NCI-H2196 (cell line): ENCODE measurements around the gene FGF12.
"Not testable (repeated sequence)": the region's sequence is repeated elsewhere in the genome, so short reads cannot be mapped to it uniquely, and the experiment has no call there.

Experiments used
- DNase-seq: peaks from one replicate; lab custom pipeline; 2025; ENCODE audit not compliant: unreplicated experiment; lab: John Stamatoyannopoulos, UW

FGF12 gene

GRCh38 chr3:192727032-192727847, at the start of gene FGF12:
FGF12 (minus strand) TSS chr3:192727541.
- DNase-seq: peak; percentile 83

GRCh38 chr3:192774341-192774740, 47.0 kb upstream of the FGF12 start:
- DNase-seq: not testable (repeated sequence)

- DNase-seq: peak; percentile 52
Observed at GRCh38 chr3:192772240-192772894, 45.0 kb upstream of the FGF12 start.

- no peak for DNase-seq
Observed at GRCh38 chr3:192758654-192759053, 31.3 kb upstream of the FGF12 start.

GRCh38 chr3:192751148-192751547, 23.8 kb upstream of the FGF12 start:
- no peak for DNase-seq

GRCh38 chr3:192750201-192750600, 22.9 kb upstream of the FGF12 start:
- DNase-seq: no peak

- no peak for DNase-seq
Observed at GRCh38 chr3:192747746-192748145, 20.4 kb upstream of the FGF12 start.

- DNase-seq: no peak
Observed at GRCh38 chr3:192747145-192747544, 19.8 kb upstream of the FGF12 start.

- DNase-seq: no peak
Observed at GRCh38 chr3:192745150-192745549, 17.8 kb upstream of the FGF12 start.

GRCh38 chr3:192744604-192745003, 17.3 kb upstream of the FGF12 start:
- not testable (repeated sequence) for DNase-seq

- no peak for DNase-seq
Observed at GRCh38 chr3:192737506-192737905, 10.2 kb upstream of the FGF12 start.

- DNase-seq: no peak
Observed at GRCh38 chr3:192731233-192731632, 3.9 kb upstream of the FGF12 start.

- no peak for DNase-seq
Observed at GRCh38 chr3:192726385-192726784, 956 bp downstream of the FGF12 start.

GRCh38 chr3:192719964-192720363, 7.4 kb downstream of the FGF12 start:
- no peak for DNase-seq

GRCh38 chr3:192718156-192718555, 9.2 kb downstream of the FGF12 start:
- DNase-seq: no peak

GRCh38 chr3:192715126-192715525, 12.2 kb downstream of the FGF12 start:
- DNase-seq: no peak

- not testable (repeated sequence) for DNase-seq
Observed at GRCh38 chr3:192711126-192711525, 16.2 kb downstream of the FGF12 start.

GRCh38 chr3:192710366-192710765, 17.0 kb downstream of the FGF12 start:
- no peak for DNase-seq

- no peak for DNase-seq
Observed at GRCh38 chr3:192706272-192706671, 21.1 kb downstream of the FGF12 start.

GRCh38 chr3:192700885-192701284, 26.5 kb downstream of the FGF12 start:
- DNase-seq: no peak

GRCh38 chr3:192696943-192697587, 30.3 kb downstream of the FGF12 start:
- no peak for DNase-seq
